K562 (cell line): Measurements from ENCODE around the gene MXI1. TPM values are rescaled to one million over a fixed set of nuclear protein-coding genes. Genes with fewer than 3 reads are reported as not detected.

Source experiments
- ATAC-seq: fragments of 200-7000 bp; cut with Tn5 transposase; 3 replicates; pipeline ENCODE4 v1.9.1; 2020; ENCODE audit warnings: moderate library complexity
- BruUV-seq: library from RNA; stranded (reverse); fragments of 400-500 nt; replicated peaks from 2 replicates; lab custom pipeline; 2021; lab: Mats Ljungman, UMichigan
- CTCF ChIA-PET: fragments of 300-600 bp; formaldehyde crosslinking; extraction: SDS; loops from one replicate; lab custom pipeline; 2021; ENCODE audit warnings: low intra/inter-chr PET ratio; lab: Yijun Ruan, JAX
- POLR2A ChIA-PET: fragments of 300-600, 350-650 bp; sonication (Branson Sonifier 250); formaldehyde crosslinking; extraction: SDS; loops from one replicate; lab custom pipeline; 2021; ENCODE audit warnings: antibody characterized with exemption, inconsistent platforms; lab: Yijun Ruan, JAX
- DNase-seq, 4 experiments: peaks; one replicate each; pipeline versions ENCODE4 v3.0.0 to v3.0.0-alpha.2; 2011 to 2018; ENCODE audit warnings: low spot score in 3 of 4, mixed read lengths in 3 of 4; ENCODE audit errors: extremely low read depth in 1 of 4
- FAIRE-seq: peaks from 2 replicates; lab custom pipeline; 2011; peaks lifted over from hg19 to GRCh38; lab: Jason Lieb, UNC
- H2AFZ ChIP-seq: 2 replicates; pipeline ENCODE4 v1.6.0; 2011; ENCODE audit warnings: low read depth, low read length, control low read depth, inconsistent platforms
- H3K27ac ChIP-seq: fragments of 200-600 bp; 3 replicates; pipeline ENCODE4 v1.8.0; 2011; ENCODE audit warnings: low read depth, mild to moderate bottlenecking, control low read depth, inconsistent platforms, low read length, moderate library complexity, mixed read lengths; ENCODE audit errors: extremely low read depth
- H3K27me3 ChIP-seq, 2 experiments: fragments of 300-600 bp in 1 of 2; 2 replicates in 1 of 2; 3 replicates in 1 of 2; pipeline versions ENCODE4 v1.6.0 to v1.8.0; 2011; ENCODE audit warnings: inconsistent platforms in 2 of 2, low read length in 2 of 2, mild to moderate bottlenecking in 1 of 2, mixed read lengths in 1 of 2, moderate library complexity in 1 of 2; ENCODE audit not compliant: control insufficient read depth in 2 of 2, insufficient read depth in 2 of 2
- H3K36me3 ChIP-seq: fragments of 300-600 bp; 3 replicates; pipeline ENCODE4 v1.8.0; 2011; ENCODE audit warnings: mild to moderate bottlenecking, low read length, inconsistent platforms; ENCODE audit not compliant: control insufficient read depth, insufficient read depth
- H3K4me1 ChIP-seq, 2 experiments: fragments of 200-600 bp in 1 of 2; replicated peaks in 1 of 2; 2 replicates in 1 of 2; 3 replicates in 1 of 2; pipeline versions ENCODE4 v1.5.1 to v1.8.0; 2011; ENCODE audit warnings: inconsistent platforms in 2 of 2, low read length in 2 of 2, mild to moderate bottlenecking in 1 of 2, mixed read lengths in 1 of 2, moderate library complexity in 1 of 2; ENCODE audit not compliant: control insufficient read depth in 2 of 2, insufficient read depth in 2 of 2
- H3K4me2 ChIP-seq: 2 replicates; pipeline ENCODE4 v1.6.1; 2011; ENCODE audit warnings: low read length, control low read depth, inconsistent platforms, mixed read lengths; ENCODE audit not compliant: insufficient read depth
- H3K4me3 ChIP-seq: fragments of 200-600 bp; sonication (generic), shearing (Covaris generic); 2 replicates; pipeline ENCODE4 v1.5.1; 2016; ENCODE audit warnings: control low read depth, inconsistent platforms
- H3K79me2 ChIP-seq: fragments of 200-600 bp; 3 replicates; pipeline ENCODE4 v1.8.0; 2011; ENCODE audit warnings: low read length, inconsistent platforms; ENCODE audit not compliant: control insufficient read depth, insufficient read depth
- H3K9ac ChIP-seq, 2 experiments: 2 replicates each; pipeline versions ENCODE4 v1.6.0 to v1.6.1; 2011; ENCODE audit warnings: low read depth in 2 of 2, low read length in 2 of 2, control low read depth in 1 of 2, inconsistent platforms in 1 of 2, mild to moderate bottlenecking in 1 of 2, mixed read lengths in 1 of 2; ENCODE audit not compliant: insufficient read depth in 1 of 2
- H3K9me1 ChIP-seq: one replicate; pipeline ENCODE4 v1.6.0; 2011; ENCODE audit warnings: inconsistent platforms, mild to moderate bottlenecking, low read length, moderate library complexity; ENCODE audit not compliant: control insufficient read depth, insufficient read depth
- H3K9me3 ChIP-seq: replicated peaks from 2 replicates; pipeline ENCODE4 v1.5.1; 2011; ENCODE audit warnings: low read depth, low read length, inconsistent platforms; ENCODE audit not compliant: control insufficient read depth, insufficient read depth
- H4K20me1 ChIP-seq: replicated peaks from 2 replicates; pipeline ENCODE4 v1.6.1; 2011; ENCODE audit warnings: low read length, inconsistent platforms, mixed read lengths; ENCODE audit not compliant: control insufficient read depth, insufficient read depth
- C11orf30 ChIP-seq: fragments of 450-650 bp; IDR thresholded peaks from 2 replicates; pipeline ENCODE4 v1.6.1; 2016; ENCODE audit warnings: low read depth, mild to moderate bottlenecking
- MEF2D ChIP-seq: conservative IDR thresholded peaks from 2 replicates; pipeline ENCODE4 v1.6.1; 2016; ENCODE audit warnings: low read depth, missing genetic modification characterization, missing compliant biosample characterization
- ZNF316 ChIP-seq: fragments of 450-650 bp; IDR thresholded peaks from 2 replicates; pipeline ENCODE4 v1.6.1; 2016
- WGBS: fragments of 100-300 bp; shearing (Covaris generic); methylation state at CpG from one replicate; pipeline ENCODE4 v1.1.6; 2016; ENCODE audit warnings: low coverage, mixed read lengths; ENCODE audit not compliant: insufficient coverage; ENCODE audit errors: missing lambda C conversion rate; 5-methylcytosine and 5-hydroxymethylcytosine counted together
- in situ Hi-C: fragments of 300-500 bp; cut with MboI; formaldehyde crosslinking; loops from 4 replicates; pipeline ENCODE4 v1.15.0; 2018; ENCODE audit warnings: inconsistent platforms, mixed read lengths
- intact Hi-C: fragments of 100-400 bp; cut with micrococcal nuclease; formaldehyde crosslinking; loops from 2 replicates; pipeline ENCODE4 v1.14.2; 2022
- polyA plus RNA-seq, 8 experiments: library from polyadenylated mRNA; depleted of rRNA in 4 of 8; stranded (reverse) in 5 of 8; unstranded in 3 of 8; fragments of >200 nt; fragmentation: Nextera tagmentation in 2 of 8; fragmentation: Illumina TruSeq in 1 of 8; extraction: Ambion mirVana in 2 of 8; extraction: Trizol in 1 of 8; gene quantifications; 2 replicates each; pipeline versions ENCODE4 v1.2.1 to v1.2.3, GENCODE V29; 2011 to 2014; ENCODE audit warnings: inconsistent platforms in 1 of 8, missing spikeins in 1 of 8
- total RNA-seq, 7 experiments: library from RNA; depleted of rRNA in 6 of 7; stranded (reverse); fragments of >200 nt in 6 of 7; fragmentation: Illumina TruSeq in 2 of 7; extraction: Trizol in 2 of 7; gene quantifications; 2 replicates each; pipeline versions ENCODE4 v1.2.1 to v1.2.3, GENCODE V29; 2011 to 2021; ENCODE audit warnings: low replicate concordance in 1 of 7

The MXI1 gene
- total and polyA plus RNA-seq, 9 of the 15 experiments (the other 6 are each of a cell fraction or from before 2014, with no cell fraction given) = 9.1 to 23.7 (median 14.8) TPM

DNA sequence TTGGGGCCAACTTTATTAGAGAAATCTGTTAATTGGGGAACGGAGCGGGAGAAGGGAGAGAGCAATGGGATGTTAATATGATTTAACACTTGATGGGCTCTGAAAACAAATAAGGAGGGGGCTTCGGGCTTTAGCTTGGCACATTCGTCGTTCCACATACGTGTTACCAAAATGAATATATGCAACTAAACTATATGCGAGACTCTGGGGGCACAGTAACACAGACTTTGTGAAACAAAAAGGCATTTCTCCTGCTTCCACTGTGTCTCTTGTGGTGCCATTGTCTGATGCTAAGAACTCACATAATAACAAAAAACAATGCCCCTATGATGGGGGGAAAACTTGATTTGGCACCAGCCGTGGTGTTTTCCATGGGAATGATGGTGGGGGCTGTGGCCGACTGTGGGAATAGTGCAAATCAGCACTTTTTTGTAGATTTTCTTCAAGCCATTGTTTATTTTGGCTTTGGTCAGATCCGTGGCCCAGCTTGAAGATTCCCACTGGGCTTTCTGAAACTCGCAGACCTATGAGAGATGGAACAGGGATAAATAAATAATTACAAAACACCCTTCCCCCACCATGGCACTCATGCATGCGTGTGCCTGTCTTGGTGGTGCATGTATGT, 2.2 kb upstream of the MXI1 start:
- no peak for TF ChIP-seq MEF2D (tag)
- peak; percentile 53; the same call in 1 of the 2 replicates for TF ChIP-seq ZNF316
- TF ChIP-seq C11orf30 = peak; percentile 53
- in situ Hi-C loops (no loop called here), intact Hi-C loops (loop anchor here (5.0 to 10.0 kb wide), 3 partner anchors 68 to 200 kb away; partner anchors contain the start of gene ADD3)
- no peaks in the 10 kb centered on the region for H3K27me3 ChIP-seq
- no peaks in the 10 kb centered on the region for H4K20me1 ChIP-seq
- 81% methylated on average over 10 of the region's 12 CpGs for WGBS
- ChIA-PET CTCF (interaction anchor here (0.7 to 0.9 kb wide), 2 partner anchors 74 to 87 kb away, joined by 3 read pairs; no protein-coding TSS in a partner anchor), POLR2A (no interaction called here)
- no peaks in the 10 kb centered on the region for H3K9me1 ChIP-seq
- H2AFZ ChIP-seq = peak overlapping the region; percentile 87
- peak overlapping the region; percentile 49; the same call in 1 of the 2 replicates for H3K4me2 ChIP-seq
- no peak for DNase-seq
- BruUV-seq = no TSS peak
- H3K79me2 ChIP-seq = peaks cover 17% of the 10 kb centered on the region
- H3K4me3 ChIP-seq = no peak overlapping the region
- no peaks in the 10 kb centered on the region for H3K9me3 ChIP-seq
- no peak overlapping the region for H3K27ac ChIP-seq
- no peak for FAIRE-seq
- no peak overlapping the region; a peak in 1 of 4 replicates for H3K9ac ChIP-seq
- ATAC-seq = no peak
- H3K36me3 ChIP-seq = no peaks in the 10 kb centered on the region
- peaks cover 10 to 14% of the 10 kb centered on the region in 2 experiments; a peak in 4 of 5 replicates for H3K4me1 ChIP-seq
